ENCODE data around the gene SLC47A2. TPM values are rescaled to one million over a fixed set of nuclear protein-coding genes. Genes with fewer than 3 reads are reported as not detected.

The SLC47A2 gene
- total RNA-seq, 2 donors from 2014 or later, result 0.16 to 0.25 TPM

DNA sequence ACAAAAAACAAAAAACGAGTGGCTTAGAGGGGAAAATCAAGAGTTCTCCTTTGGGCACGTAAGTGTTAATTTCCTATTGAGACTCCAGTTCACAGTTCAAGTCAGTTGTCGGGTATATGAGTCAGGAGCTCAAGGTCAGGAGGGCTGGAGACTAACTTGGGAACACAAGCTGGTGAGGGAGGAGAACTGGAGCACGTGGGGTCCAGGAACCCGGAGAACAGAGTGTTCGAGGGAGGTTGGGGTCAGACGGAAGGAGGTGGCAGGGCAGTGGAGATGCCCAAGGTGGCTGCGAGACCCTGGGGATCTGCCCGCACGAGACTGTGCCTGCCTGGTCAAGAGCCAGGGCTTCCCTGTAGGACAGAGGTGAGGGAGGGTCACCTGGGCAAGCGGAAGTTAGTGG, 19.7 kb upstream of the SLC47A2 start:
- no peak overlapping the region for H3K27ac ChIP-seq
- H3K36me3 ChIP-seq, result no peaks in the 10 kb centered on the region
- no peaks in the 10 kb centered on the region for H3K27me3 ChIP-seq
- no peak overlapping the region for H3K4me3 ChIP-seq
- H3K9me3 ChIP-seq, result no peaks in the 10 kb centered on the region
- intact Hi-C loops (cut with DNase I), result no loop called here
- no peak for DNase-seq
- TF ChIP-seq, protein P1, sequence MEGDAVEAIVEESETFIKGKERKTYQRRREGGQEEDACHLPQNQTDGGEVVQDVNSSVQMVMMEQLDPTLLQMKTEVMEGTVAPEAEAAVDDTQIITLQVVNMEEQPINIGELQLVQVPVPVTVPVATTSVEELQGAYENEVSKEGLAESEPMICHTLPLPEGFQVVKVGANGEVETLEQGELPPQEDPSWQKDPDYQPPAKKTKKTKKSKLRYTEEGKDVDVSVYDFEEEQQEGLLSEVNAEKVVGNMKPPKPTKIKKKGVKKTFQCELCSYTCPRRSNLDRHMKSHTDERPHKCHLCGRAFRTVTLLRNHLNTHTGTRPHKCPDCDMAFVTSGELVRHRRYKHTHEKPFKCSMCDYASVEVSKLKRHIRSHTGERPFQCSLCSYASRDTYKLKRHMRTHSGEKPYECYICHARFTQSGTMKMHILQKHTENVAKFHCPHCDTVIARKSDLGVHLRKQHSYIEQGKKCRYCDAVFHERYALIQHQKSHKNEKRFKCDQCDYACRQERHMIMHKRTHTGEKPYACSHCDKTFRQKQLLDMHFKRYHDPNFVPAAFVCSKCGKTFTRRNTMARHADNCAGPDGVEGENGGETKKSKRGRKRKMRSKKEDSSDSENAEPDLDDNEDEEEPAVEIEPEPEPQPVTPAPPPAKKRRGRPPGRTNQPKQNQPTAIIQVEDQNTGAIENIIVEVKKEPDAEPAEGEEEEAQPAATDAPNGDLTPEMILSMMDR (IDR thresholded peaks at IDR 0.05), result no peak
- peaks cover 3% of the 10 kb centered on the region for H3K4me1 ChIP-seq
- no peak overlapping the region for H3K9ac ChIP-seq (ENCODE audit: low read depth in 2 of 2, low read length in 2 of 2)

DNA sequence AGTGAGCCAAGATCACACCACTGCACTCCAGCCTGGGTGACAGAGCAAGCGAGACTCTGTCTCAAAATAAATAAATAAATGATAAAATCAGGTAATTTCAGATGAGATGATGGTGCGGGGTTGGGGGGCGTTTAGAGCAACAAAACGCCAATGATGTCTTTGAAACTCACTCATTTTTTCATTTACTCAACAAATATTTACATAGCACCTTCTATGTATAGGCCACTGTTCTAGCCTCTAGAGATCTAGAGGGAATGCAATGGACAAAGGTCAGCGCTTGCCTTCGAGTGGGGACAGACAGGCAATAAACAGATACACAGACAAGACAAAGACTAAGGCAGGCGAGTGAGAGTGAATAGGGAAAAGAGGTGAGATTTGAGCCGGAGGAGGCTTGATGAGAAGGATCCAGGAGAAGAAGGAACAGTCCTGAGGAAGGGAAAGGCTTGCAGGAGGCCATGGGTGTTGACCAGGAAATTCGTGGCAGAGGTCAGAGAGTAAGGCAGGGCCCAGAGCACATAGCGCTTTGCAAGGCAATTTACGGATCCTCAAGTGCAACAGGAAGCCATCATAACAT, 17.7 kb upstream of the SLC47A2 start:
- H3K4me3 ChIP-seq, result no peak overlapping the region
- H3K36me3 ChIP-seq, result no peaks in the 10 kb centered on the region
- TF ChIP-seq, protein P1 (IDR thresholded peaks at IDR 0.05), result no peak
- H3K9me3 ChIP-seq, result no peaks in the 10 kb centered on the region
- peak; percentile 67 for DNase-seq
- H3K9ac ChIP-seq (ENCODE audit: low read depth in 2 of 2, low read length in 2 of 2), result no peak overlapping the region
- H3K27ac ChIP-seq, result peak overlapping the region; percentile 69
- no peaks in the 10 kb centered on the region for H3K27me3 ChIP-seq
- intact Hi-C loops (cut with DNase I), result no loop called here
- peaks cover 3% of the 10 kb centered on the region for H3K4me1 ChIP-seq

DNA sequence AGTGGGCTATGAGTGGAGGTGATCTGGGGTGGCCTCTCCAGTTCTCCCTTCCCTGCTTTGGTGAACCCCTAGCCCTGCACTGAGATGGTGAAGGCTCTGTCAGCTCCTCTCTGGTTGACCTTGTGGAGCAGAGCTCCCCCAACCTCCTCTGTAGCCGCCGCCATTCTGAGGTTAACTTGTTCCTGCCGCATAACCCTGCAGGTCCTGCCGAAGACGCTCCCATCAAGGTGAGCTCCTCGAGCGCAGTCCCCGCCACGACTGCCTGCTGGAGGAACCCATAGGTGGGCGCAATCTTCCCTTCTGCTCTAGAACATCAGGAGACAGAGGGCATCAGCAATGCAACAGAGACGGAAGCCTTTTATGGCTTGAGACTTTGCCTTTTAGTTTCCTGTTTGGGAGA, 15.2 kb upstream of the SLC47A2 start:
- no peaks in the 10 kb centered on the region for H3K9me3 ChIP-seq
- H3K4me3 ChIP-seq, result no peak overlapping the region
- peaks cover 12% of the 10 kb centered on the region for H3K4me1 ChIP-seq
- intact Hi-C loops (cut with DNase I), result no loop called here
- DNase-seq, result no peak
- no peaks in the 10 kb centered on the region for H3K36me3 ChIP-seq
- H3K9ac ChIP-seq (ENCODE audit: low read depth in 2 of 2, low read length in 2 of 2), result no peak overlapping the region
- TF ChIP-seq, protein P1 (IDR thresholded peaks at IDR 0.05), result no peak
- no peaks in the 10 kb centered on the region for H3K27me3 ChIP-seq
- H3K27ac ChIP-seq, result no peak overlapping the region

DNA sequence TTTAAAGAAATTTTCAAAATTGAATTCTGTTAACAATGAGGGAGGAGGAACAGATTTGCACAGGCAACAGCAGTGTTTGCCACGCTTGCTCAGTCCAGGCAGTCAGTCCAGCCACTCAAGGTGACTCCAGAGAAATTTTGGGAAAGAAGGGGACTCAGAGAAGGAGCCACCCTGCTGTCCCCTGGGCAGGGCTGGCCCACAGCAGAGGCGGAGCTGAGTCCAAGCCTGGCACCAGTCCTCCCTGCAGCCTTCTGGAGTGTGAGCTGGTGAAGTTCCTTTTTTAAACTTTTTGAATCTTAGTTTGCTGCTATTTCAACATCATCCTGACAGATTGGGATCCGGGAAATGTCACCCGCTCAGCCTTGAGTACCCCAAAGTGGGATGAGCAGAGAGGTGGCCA, 14.5 kb upstream of the SLC47A2 start:
- Histone ChIP-seq H3K27me3 (no peaks in the 10 kb centered on the region), H3K9me3 (no peaks in the 10 kb centered on the region), H3K4me3 (no peak overlapping the region), H3K4me1 (peaks cover 12% of the 10 kb centered on the region), H3K36me3 (no peaks in the 10 kb centered on the region), H3K9ac (ENCODE audit: low read depth in 2 of 2, low read length in 2 of 2) (no peak overlapping the region), H3K27ac (no peak overlapping the region)
- TF ChIP-seq, protein P1 (IDR thresholded peaks at IDR 0.05), result no peak
- intact Hi-C loops (cut with DNase I), result no loop called here
- no peak for DNase-seq

DNA sequence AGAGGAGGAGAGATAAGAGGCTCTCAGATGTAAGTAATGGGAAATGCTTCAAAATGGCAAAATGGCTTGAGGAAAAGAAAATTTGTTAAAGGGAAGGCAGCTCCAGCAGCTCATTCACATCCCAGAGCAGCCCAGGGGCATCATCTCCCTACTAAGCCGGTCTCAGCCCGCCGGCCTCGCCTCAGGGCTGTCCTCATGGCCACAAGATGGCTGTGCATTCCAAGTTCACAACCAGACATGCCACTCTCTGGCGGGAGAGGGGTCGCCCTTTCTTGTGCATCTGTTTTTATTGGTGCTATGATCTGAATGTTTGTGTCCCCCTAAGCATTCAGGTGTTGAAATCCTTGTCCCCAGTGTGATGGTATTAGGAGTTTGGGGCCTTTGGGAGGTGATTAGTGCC, 13.5 kb upstream of the SLC47A2 start:
- intact Hi-C loops (cut with DNase I), result no loop called here
- Histone ChIP-seq H3K27ac (no peak overlapping the region), H3K9ac (ENCODE audit: low read depth in 2 of 2, low read length in 2 of 2) (no peak overlapping the region)

More for the DNA sequence above, 13.5 kb upstream of the SLC47A2 start:
- H3K36me3 ChIP-seq, result no peaks in the 10 kb centered on the region
- DNase-seq, result no peak
- peaks cover 12% of the 10 kb centered on the region for H3K4me1 ChIP-seq
- no peaks in the 10 kb centered on the region for H3K27me3 ChIP-seq
- H3K4me3 ChIP-seq, result no peak overlapping the region
- no peaks in the 10 kb centered on the region for H3K9me3 ChIP-seq
- TF ChIP-seq, protein P1 (IDR thresholded peaks at IDR 0.05), result no peak

All from colonic mucosa (tissue), 4 donors.